ENCODE data around the gene MARCHF4.

The MARCHF4 gene

GRCh38 chr2:216352653-216353270, 19.5 kb downstream of the MARCHF4 start:
- no peak for TF ChIP-seq CTCF (conservative IDR thresholded peaks at IDR 0.05; ENCODE audit: control insufficient read depth, insufficient read depth, low read depth, low read length)
- H3K4me3 ChIP-seq (ENCODE audit: control insufficient read depth, low read depth, low read length), result no peak overlapping the region
- DNase-seq (ENCODE audit: low read depth), result no peak

- no peak for TF ChIP-seq CTCF (conservative IDR thresholded peaks at IDR 0.05; ENCODE audit: control insufficient read depth, insufficient read depth, low read depth, low read length)
- no peak for DNase-seq (ENCODE audit: low read depth)
- no peak overlapping the region for H3K4me3 ChIP-seq (ENCODE audit: control insufficient read depth, low read depth, low read length)
These were observed 20.9 kb downstream of the MARCHF4 start for GRCh38 chr2:216351172-216351925.

DNA sequence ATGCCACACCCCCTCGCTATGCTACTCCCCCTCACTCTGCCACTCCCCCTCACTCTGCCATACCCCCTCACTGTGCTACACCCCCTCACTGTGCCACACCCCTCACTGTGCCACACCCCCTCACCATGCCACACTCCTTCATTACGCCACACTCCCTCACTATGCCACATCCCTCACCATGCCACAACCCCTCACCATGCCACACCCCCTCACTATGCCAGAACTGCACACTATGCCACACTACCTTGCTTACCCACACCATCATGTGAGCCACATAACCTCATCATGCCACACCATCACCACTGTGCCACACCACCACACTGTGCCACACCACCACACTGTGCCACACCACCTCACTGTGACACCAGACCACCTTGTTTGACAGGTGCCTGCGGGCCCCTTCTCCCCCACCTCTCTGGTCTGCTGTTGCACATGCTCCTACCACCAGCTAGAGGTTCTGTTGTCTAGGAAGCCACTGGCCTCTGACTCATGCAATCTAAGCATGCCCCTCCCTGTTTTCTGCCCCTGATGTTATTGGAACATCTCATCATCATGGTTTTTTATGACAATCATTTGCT, 22.0 kb downstream of the MARCHF4 start:
- DNase-seq (ENCODE audit: low read depth), result peak; percentile 79

GRCh38 chr2:216349366-216349765, 22.9 kb downstream of the MARCHF4 start:
- H3K4me3 ChIP-seq (ENCODE audit: control insufficient read depth, low read depth, low read length), result no peak overlapping the region
- no peak for TF ChIP-seq CTCF (conservative IDR thresholded peaks at IDR 0.05; ENCODE audit: control insufficient read depth, insufficient read depth, low read depth, low read length)
- no peak for DNase-seq (ENCODE audit: low read depth)

More for the DNA sequence above, 22.0 kb downstream of the MARCHF4 start:
- no peak for TF ChIP-seq CTCF (conservative IDR thresholded peaks at IDR 0.05; ENCODE audit: control insufficient read depth, insufficient read depth, low read depth, low read length)
- no peak overlapping the region for H3K4me3 ChIP-seq (ENCODE audit: control insufficient read depth, low read depth, low read length)

DNA sequence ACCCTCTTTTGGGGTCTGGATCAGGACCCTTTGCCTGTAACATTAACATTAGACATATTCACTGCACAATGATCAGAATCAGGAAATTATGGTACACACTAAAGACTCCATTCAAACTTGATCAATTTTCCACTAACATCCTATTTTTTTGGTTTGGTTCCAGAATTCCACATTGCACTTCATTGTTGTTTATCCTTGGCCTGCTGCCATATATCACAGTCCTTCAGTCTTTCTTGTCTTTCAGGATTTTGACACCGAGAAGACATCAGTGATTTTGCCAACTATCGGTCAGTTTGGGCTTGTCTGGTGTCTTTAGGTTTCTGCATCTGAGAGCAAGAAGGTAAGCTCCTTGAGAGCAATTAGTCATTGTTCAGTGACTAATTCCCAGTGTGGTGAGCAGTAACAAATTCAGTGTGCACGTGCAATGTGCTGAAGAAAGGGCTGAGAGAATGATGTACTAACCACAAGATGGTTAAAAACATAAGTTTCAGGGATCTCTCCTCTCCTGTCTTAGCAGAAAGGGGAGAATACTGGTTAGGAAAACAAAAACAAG, 23.5 kb downstream of the MARCHF4 start:
- peak; percentile 91 for DNase-seq (ENCODE audit: low read depth)
- H3K4me3 ChIP-seq (ENCODE audit: control insufficient read depth, low read depth, low read length), result no peak overlapping the region
- TF ChIP-seq CTCF (conservative IDR thresholded peaks at IDR 0.05; ENCODE audit: control insufficient read depth, insufficient read depth, low read depth, low read length), result no peak

DNA sequence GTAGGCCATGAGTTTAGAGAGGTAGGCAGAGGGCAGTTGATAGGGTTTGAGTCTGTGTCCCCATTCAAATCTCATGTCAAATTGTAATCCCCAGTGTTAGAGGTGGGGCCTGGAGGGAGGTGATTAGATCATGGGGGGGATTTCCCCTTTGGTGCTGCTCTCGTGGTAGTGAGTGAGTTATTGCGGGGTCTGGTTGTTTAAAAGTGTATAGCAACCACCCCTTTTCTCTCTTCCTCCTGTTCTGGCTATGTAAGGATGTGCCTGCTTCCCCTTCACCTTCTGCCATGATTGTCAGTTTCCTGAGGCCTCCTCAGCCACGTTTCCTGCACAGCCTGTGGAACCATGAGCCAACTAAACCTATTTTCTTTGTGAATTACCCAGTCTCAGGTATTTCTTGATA, 25.5 kb downstream of the MARCHF4 start:
- TF ChIP-seq CTCF (conservative IDR thresholded peaks at IDR 0.05; ENCODE audit: control insufficient read depth, insufficient read depth, low read depth, low read length), result no peak
- H3K4me3 ChIP-seq (ENCODE audit: control insufficient read depth, low read depth, low read length), result no peak overlapping the region

More for the DNA sequence above, 25.5 kb downstream of the MARCHF4 start:
- DNase-seq (ENCODE audit: low read depth), result no peak

Data from fibroblast of mammary gland (primary cell).